ENCODE results near the gene PROSER2. TPM values are rescaled to one million over a fixed set of nuclear protein-coding genes. Genes with fewer than 3 reads are reported as not detected.

Gene PROSER2
- total and polyA plus RNA-seq, 2 of the 13 experiments (the other 11 are each of a cell fraction or from before 2014, with no cell fraction given), result 6.9 to 7.7 TPM

DNA sequence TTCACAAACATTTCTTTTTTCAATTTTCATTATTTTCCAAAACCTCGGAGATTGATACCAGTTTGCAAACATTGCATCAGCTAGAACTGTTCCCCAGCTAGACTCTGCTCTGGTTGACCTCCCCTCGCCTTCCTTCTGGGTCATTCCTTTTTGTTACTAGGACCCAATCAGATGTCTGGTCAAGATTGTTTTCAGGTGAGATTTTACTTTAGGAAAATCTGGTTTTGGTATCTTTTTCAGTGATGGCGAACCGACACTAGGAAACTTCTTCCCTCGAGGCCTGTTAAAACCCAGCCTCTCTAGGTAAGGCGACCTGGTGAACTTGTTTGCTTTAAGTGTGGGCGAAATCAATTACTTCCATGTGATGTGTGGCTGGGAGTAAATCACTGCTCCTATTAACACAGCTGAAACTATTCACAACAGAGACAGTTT is 8.4 kb downstream of the PROSER2 start (continued):
- TF ChIP-seq FOXP4 (CRISPR knock-in tag; IDR thresholded peaks at IDR 0.05) (peak; percentile 63; the same call in 1 of the 2 replicates), HNF4A (CRISPR knock-in tag; IDR thresholded peaks at IDR 0.05) (peak; percentile 79), ZIK1 (CRISPR knock-in tag; IDR thresholded peaks at IDR 0.05; ENCODE audit: borderline replicate concordance, low read depth) (no peak), MIER3 (CRISPR knock-in tag; IDR thresholded peaks at IDR 0.05; ENCODE audit: borderline replicate concordance) (no peak), HNF1A (IDR thresholded peaks at IDR 0.05; ENCODE audit: low read depth) (0 out of 2 replicates have a peak, but pooled peaks have one; percentile 14), HNF1A (CRISPR knock-in tag; IDR thresholded peaks at IDR 0.05; ENCODE audit: borderline replicate concordance) (no peak), ZBTB7B (CRISPR knock-in tag; IDR thresholded peaks at IDR 0.05) (no peak), RARA (CRISPR knock-in tag; IDR thresholded peaks at IDR 0.05) (peak; percentile 68), REPIN1 (CRISPR knock-in tag; IDR thresholded peaks at IDR 0.05; ENCODE audit: borderline replicate concordance, low read depth) (0 out of 2 replicates have a peak, but pooled peaks have one; percentile 18), ZNF232 (CRISPR knock-in tag; IDR thresholded peaks at IDR 0.05; ENCODE audit: borderline replicate concordance) (no peak), SMC3 (IDR thresholded peaks at IDR 0.05; ENCODE audit: low read length) (no peak), ISL2 (CRISPR knock-in tag; IDR thresholded peaks at IDR 0.05) (no peak), CBX1 (IDR thresholded peaks at IDR 0.05; ENCODE audit: low read depth) (no peak), NFE2L1 (CRISPR knock-in tag; IDR thresholded peaks at IDR 0.05; ENCODE audit: borderline replicate concordance) (no peak), PHF8 (CRISPR knock-in tag; IDR thresholded peaks at IDR 0.05) (0 out of 2 replicates have a peak, but pooled peaks have one; percentile 23), TAF1 (CRISPR knock-in tag; IDR thresholded peaks at IDR 0.05) (no peak)
- TF ChIP-seq, protein P1, sequence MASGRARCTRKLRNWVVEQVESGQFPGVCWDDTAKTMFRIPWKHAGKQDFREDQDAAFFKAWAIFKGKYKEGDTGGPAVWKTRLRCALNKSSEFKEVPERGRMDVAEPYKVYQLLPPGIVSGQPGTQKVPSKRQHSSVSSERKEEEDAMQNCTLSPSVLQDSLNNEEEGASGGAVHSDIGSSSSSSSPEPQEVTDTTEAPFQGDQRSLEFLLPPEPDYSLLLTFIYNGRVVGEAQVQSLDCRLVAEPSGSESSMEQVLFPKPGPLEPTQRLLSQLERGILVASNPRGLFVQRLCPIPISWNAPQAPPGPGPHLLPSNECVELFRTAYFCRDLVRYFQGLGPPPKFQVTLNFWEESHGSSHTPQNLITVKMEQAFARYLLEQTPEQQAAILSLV (CRISPR knock-in tag; IDR thresholded peaks at IDR 0.05; ENCODE audit: borderline replicate concordance), result no peak
- TF ChIP-seq, protein P2, sequence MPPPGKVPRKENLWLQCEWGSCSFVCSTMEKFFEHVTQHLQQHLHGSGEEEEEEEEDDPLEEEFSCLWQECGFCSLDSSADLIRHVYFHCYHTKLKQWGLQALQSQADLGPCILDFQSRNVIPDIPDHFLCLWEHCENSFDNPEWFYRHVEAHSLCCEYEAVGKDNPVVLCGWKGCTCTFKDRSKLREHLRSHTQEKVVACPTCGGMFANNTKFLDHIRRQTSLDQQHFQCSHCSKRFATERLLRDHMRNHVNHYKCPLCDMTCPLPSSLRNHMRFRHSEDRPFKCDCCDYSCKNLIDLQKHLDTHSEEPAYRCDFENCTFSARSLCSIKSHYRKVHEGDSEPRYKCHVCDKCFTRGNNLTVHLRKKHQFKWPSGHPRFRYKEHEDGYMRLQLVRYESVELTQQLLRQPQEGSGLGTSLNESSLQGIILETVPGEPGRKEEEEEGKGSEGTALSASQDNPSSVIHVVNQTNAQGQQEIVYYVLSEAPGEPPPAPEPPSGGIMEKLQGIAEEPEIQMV (CRISPR knock-in tag; IDR thresholded peaks at IDR 0.05; ENCODE audit: low read depth), result no peak
- TF ChIP-seq, protein P3, sequence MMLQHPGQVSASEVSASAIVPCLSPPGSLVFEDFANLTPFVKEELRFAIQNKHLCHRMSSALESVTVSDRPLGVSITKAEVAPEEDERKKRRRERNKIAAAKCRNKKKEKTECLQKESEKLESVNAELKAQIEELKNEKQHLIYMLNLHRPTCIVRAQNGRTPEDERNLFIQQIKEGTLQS (CRISPR knock-in tag; IDR thresholded peaks at IDR 0.05), result peak; percentile 67
- TF ChIP-seq, protein P4, sequence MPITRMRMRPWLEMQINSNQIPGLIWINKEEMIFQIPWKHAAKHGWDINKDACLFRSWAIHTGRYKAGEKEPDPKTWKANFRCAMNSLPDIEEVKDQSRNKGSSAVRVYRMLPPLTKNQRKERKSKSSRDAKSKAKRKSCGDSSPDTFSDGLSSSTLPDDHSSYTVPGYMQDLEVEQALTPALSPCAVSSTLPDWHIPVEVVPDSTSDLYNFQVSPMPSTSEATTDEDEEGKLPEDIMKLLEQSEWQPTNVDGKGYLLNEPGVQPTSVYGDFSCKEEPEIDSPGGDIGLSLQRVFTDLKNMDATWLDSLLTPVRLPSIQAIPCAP (CRISPR knock-in tag; IDR thresholded peaks at IDR 0.05; ENCODE audit: low read depth), result no peak

Measured in HepG2 (cell line).